ENCODE measurements around the gene NXN. TPM values are rescaled to one million over a fixed set of nuclear protein-coding genes. Genes with fewer than 3 reads are reported as not detected.
A peak's percentile ranks its signal among the peaks of the same experiment; 100 is the strongest.
"Not testable (repeated sequence)": the region's sequence is repeated elsewhere in the genome, so short reads cannot be mapped to it uniquely, and the experiment has no call there.

Gene NXN
- total and polyA plus RNA-seq, 9 donors, result 36.8 to 58.9 (median 54.1) TPM

GRCh38 chr17:785901-786300 is 193.7 kb downstream of the NXN start:
- H3K36me3 ChIP-seq (ENCODE audit: control insufficient read depth, insufficient read depth, low read length), result peaks cover 33% of the 10 kb centered on the region
- WGBS (ENCODE audit: insufficient coverage), result 97% methylated on average over 6 of the region's 7 CpGs
- peaks cover 13% of the 10 kb centered on the region for H3K4me1 ChIP-seq (ENCODE audit: control insufficient read depth, insufficient read depth, low read length)
- not testable (repeated sequence) for H3K4me3 ChIP-seq (ENCODE audit: low read length); DNase-seq; H3K27me3 ChIP-seq (ENCODE audit: control insufficient read depth, insufficient read depth, low read length); H3K27ac ChIP-seq (ENCODE audit: low read length); H3K9me3 ChIP-seq (replicated peaks; ENCODE audit: control insufficient read depth, low read depth, low read length)

DNA sequence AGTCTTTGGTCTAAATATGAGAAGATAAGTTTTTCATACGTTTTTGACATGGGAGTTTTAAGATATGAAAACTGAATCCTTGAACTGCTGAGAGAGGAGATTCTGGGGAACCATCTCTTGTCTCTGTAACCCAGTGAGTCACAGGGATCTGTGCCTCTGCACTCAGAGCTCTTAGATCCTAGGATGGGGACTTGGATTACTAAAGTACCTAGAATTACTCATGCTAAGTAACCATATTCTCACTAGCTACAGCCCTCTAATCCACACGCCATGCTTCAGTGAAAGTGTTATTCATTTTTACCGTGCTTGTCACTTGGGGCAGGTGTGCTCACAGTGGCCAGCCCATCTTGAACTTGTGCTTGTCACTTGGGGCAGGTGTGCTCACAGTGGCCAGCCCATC is 195.4 kb downstream of the NXN start:
- DNase-seq, result no peak
- Histone ChIP-seq H3K27me3 (ENCODE audit: control insufficient read depth, insufficient read depth, low read length) (no peaks in the 10 kb centered on the region), H3K36me3 (ENCODE audit: control insufficient read depth, insufficient read depth, low read length) (peaks cover 25% of the 10 kb centered on the region), H3K27ac (ENCODE audit: low read length) (no peak overlapping the region), H3K9me3 (replicated peaks; ENCODE audit: control insufficient read depth, low read depth, low read length) (no peaks in the 10 kb centered on the region), H3K4me1 (ENCODE audit: control insufficient read depth, insufficient read depth, low read length) (peaks cover 14% of the 10 kb centered on the region), H3K4me3 (ENCODE audit: low read length) (no peak overlapping the region)
- 87% methylated on average over 3 of the region's 3 CpGs for WGBS (ENCODE audit: insufficient coverage)

GRCh38 chr17:781805-782731 is 197.5 kb downstream of the NXN start, which contains the start of the genes GLOD4 and MRM3:
Gene GLOD4, minus strand, starts transcription at chr17:782280. Its CDS starts 25 bp downstream, at chr17:782255.
Gene MRM3, plus strand, starts transcription at chr17:782353. Its CDS starts 26 bp downstream, at chr17:782379.
- under 1% methylated on average over 82 of the region's 87 CpGs for WGBS (ENCODE audit: insufficient coverage)

DNA sequence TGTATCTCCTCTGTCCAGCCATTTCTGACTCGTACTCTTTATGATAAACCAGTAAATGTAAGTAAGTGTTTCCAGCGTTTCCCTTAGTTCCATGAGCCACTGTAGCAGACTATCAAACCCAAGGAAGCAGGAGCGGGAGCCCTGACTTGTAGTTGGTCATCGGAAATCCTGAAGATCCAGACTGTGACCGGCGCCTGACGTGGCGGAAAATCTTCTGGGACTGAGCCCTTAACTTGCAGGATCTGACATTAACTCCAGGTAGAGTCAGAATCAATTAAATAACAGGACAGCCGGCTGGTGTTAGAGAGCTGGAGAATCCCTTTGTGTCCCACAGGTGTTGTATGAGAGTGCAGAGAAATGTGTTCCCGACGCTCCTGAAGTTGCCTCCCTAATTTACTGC is 201.5 kb downstream of the NXN start:
- WGBS (ENCODE audit: insufficient coverage), result 88% methylated on average over 6 of the region's 11 CpGs
- DNase-seq, result no peak
- Histone ChIP-seq H3K4me1 (ENCODE audit: control insufficient read depth, insufficient read depth, low read length) (peaks cover 10% of the 10 kb centered on the region), H3K36me3 (ENCODE audit: control insufficient read depth, insufficient read depth, low read length) (peaks cover 54% of the 10 kb centered on the region), H3K4me3 (ENCODE audit: low read length) (no peak overlapping the region), H3K27ac (ENCODE audit: low read length) (no peak overlapping the region), H3K9me3 (replicated peaks; ENCODE audit: control insufficient read depth, low read depth, low read length) (no peaks in the 10 kb centered on the region), H3K27me3 (ENCODE audit: control insufficient read depth, insufficient read depth, low read length) (no peaks in the 10 kb centered on the region)

More at GRCh38 chr17:781805-782731, 197.5 kb downstream of the NXN start, which contains the start of the genes GLOD4 and MRM3:
- H3K36me3 ChIP-seq (ENCODE audit: control insufficient read depth, insufficient read depth, low read length), result peaks cover 29% of the 10 kb centered on the region
- peak; percentile 96 for DNase-seq
- peak within 1 kb of the TSS; percentile 99 for H3K4me3 ChIP-seq (ENCODE audit: low read length)
- H3K9me3 ChIP-seq (replicated peaks; ENCODE audit: control insufficient read depth, low read depth, low read length), result no peaks in the 10 kb centered on the region
- H3K4me1 ChIP-seq (ENCODE audit: control insufficient read depth, insufficient read depth, low read length), result peaks cover 14% of the 10 kb centered on the region
- no peaks in the 10 kb centered on the region for H3K27me3 ChIP-seq (ENCODE audit: control insufficient read depth, insufficient read depth, low read length)
- H3K27ac ChIP-seq (ENCODE audit: low read length), result peak within 1 kb of the TSS; percentile 86

DNA sequence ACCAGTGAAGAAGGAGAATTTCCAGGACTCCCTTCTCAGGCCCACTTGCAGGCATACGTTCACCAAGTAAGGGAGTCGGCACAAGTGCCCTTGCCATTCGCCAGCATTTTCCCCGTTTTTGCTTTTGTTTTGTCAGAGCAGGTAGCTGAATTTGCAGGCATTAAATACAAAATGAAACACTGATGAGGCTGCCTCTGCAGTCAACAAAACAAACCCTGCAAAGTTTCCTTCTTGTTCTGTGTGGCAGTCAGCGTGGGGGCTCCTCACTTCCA is 205.3 kb downstream of the NXN start:
- Histone ChIP-seq H3K4me3 (ENCODE audit: low read length) (no peak overlapping the region), H3K4me1 (ENCODE audit: control insufficient read depth, insufficient read depth, low read length) (no peaks in the 10 kb centered on the region), H3K27ac (ENCODE audit: low read length) (no peak overlapping the region), H3K9me3 (replicated peaks; ENCODE audit: control insufficient read depth, low read depth, low read length) (no peaks in the 10 kb centered on the region), H3K36me3 (ENCODE audit: control insufficient read depth, insufficient read depth, low read length) (peaks cover 72% of the 10 kb centered on the region), H3K27me3 (ENCODE audit: control insufficient read depth, insufficient read depth, low read length) (no peaks in the 10 kb centered on the region)
- DNase-seq, result no peak
- 90% methylated on average over 3 of the region's 5 CpGs for WGBS (ENCODE audit: insufficient coverage)

GRCh38 chr17:773467-774312 is 205.9 kb downstream of the NXN start:
- 73% methylated on average over 10 of the region's 14 CpGs for WGBS (ENCODE audit: insufficient coverage)
- Histone ChIP-seq H3K4me1 (ENCODE audit: control insufficient read depth, insufficient read depth, low read length) (no peaks in the 10 kb centered on the region), H3K36me3 (ENCODE audit: control insufficient read depth, insufficient read depth, low read length) (peaks cover 74% of the 10 kb centered on the region), H3K27ac (ENCODE audit: low read length) (no peak overlapping the region), H3K27me3 (ENCODE audit: control insufficient read depth, insufficient read depth, low read length) (no peaks in the 10 kb centered on the region), H3K4me3 (ENCODE audit: low read length) (no peak overlapping the region), H3K9me3 (replicated peaks; ENCODE audit: control insufficient read depth, low read depth, low read length) (no peaks in the 10 kb centered on the region)
- DNase-seq, result no peak

- Histone ChIP-seq H3K27me3 (ENCODE audit: control insufficient read depth, insufficient read depth, low read length) (no peaks in the 10 kb centered on the region), H3K27ac (ENCODE audit: low read length) (no peak overlapping the region), H3K4me3 (ENCODE audit: low read length) (no peak overlapping the region), H3K9me3 (replicated peaks; ENCODE audit: control insufficient read depth, low read depth, low read length) (no peaks in the 10 kb centered on the region), H3K4me1 (ENCODE audit: control insufficient read depth, insufficient read depth, low read length) (no peaks in the 10 kb centered on the region), H3K36me3 (ENCODE audit: control insufficient read depth, insufficient read depth, low read length) (peaks cover 71% of the 10 kb centered on the region)
- WGBS (ENCODE audit: insufficient coverage), result no CpG with 5 or more reads among the region's 5 CpGs
- DNase-seq, result no peak
Observed at GRCh38 chr17:773016-773415, 206.6 kb downstream of the NXN start.

- Histone ChIP-seq H3K36me3 (ENCODE audit: control insufficient read depth, insufficient read depth, low read length) (peaks cover 55% of the 10 kb centered on the region), H3K27me3 (ENCODE audit: control insufficient read depth, insufficient read depth, low read length) (no peaks in the 10 kb centered on the region), H3K4me3 (ENCODE audit: low read length) (no peak overlapping the region), H3K4me1 (ENCODE audit: control insufficient read depth, insufficient read depth, low read length) (no peaks in the 10 kb centered on the region), H3K27ac (ENCODE audit: low read length) (no peak overlapping the region), H3K9me3 (replicated peaks; ENCODE audit: control insufficient read depth, low read depth, low read length) (no peaks in the 10 kb centered on the region)
- no peak for DNase-seq
- 93% methylated on average over 1 of the region's 3 CpGs for WGBS (ENCODE audit: insufficient coverage)
Observed at GRCh38 chr17:767076-767475, 212.5 kb downstream of the NXN start.

- Histone ChIP-seq H3K27ac (ENCODE audit: low read length) (no peak overlapping the region), H3K9me3 (replicated peaks; ENCODE audit: control insufficient read depth, low read depth, low read length) (no peaks in the 10 kb centered on the region), H3K36me3 (ENCODE audit: control insufficient read depth, insufficient read depth, low read length) (peaks cover 39% of the 10 kb centered on the region), H3K4me1 (ENCODE audit: control insufficient read depth, insufficient read depth, low read length) (no peaks in the 10 kb centered on the region), H3K4me3 (ENCODE audit: low read length) (no peak overlapping the region), H3K27me3 (ENCODE audit: control insufficient read depth, insufficient read depth, low read length) (no peaks in the 10 kb centered on the region)
- DNase-seq, result no peak
- WGBS (ENCODE audit: insufficient coverage), result 93% methylated on average over 9 of the region's 9 CpGs
Observed at GRCh38 chr17:760371-760770, 219.2 kb downstream of the NXN start.

- DNase-seq, result no peak
- Histone ChIP-seq H3K27ac (ENCODE audit: low read length) (no peak overlapping the region), H3K4me1 (ENCODE audit: control insufficient read depth, insufficient read depth, low read length) (no peaks in the 10 kb centered on the region), H3K27me3 (ENCODE audit: control insufficient read depth, insufficient read depth, low read length) (no peaks in the 10 kb centered on the region), H3K4me3 (ENCODE audit: low read length) (no peak overlapping the region), H3K9me3 (replicated peaks; ENCODE audit: control insufficient read depth, low read depth, low read length) (no peaks in the 10 kb centered on the region), H3K36me3 (ENCODE audit: control insufficient read depth, insufficient read depth, low read length) (peaks cover 35% of the 10 kb centered on the region)
- WGBS (ENCODE audit: insufficient coverage), result 93% methylated on average over 3 of the region's 5 CpGs
Observed at GRCh38 chr17:759964-760363, 219.6 kb downstream of the NXN start.

Measured in muscle of leg (tissue), 11 donors.